Activated CD8-positive, alpha-beta memory T cell treated with anti-CD3 and anti-CD28 coated beads for 36 hours (primary cell): Measurements from ENCODE around the gene MICALL1. TPM values are rescaled to one million over a fixed set of nuclear protein-coding genes. Genes with fewer than 3 reads are reported as not detected.

Source experiments
- CTCF ChIA-PET: fragments of 350-600 bp; sonication (Branson Sonifier 250); formaldehyde crosslinking; loops from one replicate; lab custom pipeline; 2021; ENCODE audit warnings: antibody characterized with exemption; lab: Charles Lee
- POLR2A ChIA-PET: fragments of 350-600 bp; sonication (Branson Sonifier 250); formaldehyde crosslinking; loops from one replicate; lab custom pipeline; 2021; ENCODE audit warnings: antibody characterized with exemption; lab: Charles Lee
- total RNA-seq, 2 experiments: library from RNA; stranded (reverse); gene quantifications; one replicate each; pipeline ENCODE4 v1.2.3, GENCODE V29; 2021

The MICALL1 gene
- total RNA-seq, 2 experiments from 2014 or later, result 17.9 to 20.5 TPM

DNA sequence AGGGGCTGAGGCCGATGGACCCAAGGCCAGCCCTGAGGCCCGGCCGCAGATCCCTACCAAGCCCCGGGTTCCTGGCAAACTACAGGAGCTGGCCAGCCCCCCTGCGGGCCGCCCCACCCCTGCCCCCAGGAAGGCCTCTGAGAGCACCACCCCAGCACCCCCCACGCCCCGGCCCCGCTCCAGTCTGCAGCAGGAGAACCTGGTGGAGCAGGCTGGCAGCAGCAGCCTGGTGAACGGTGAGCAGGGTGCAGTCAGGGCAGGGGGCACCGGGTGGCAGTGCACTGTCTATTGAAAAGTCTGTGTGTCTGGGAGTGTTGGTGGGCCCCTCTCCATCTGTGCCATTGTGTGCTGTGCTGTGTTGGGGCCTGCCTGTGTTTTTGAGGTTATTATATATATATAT, 16.1 kb downstream of the MICALL1 start:
- ChIA-PET POLR2A (no interaction called here), CTCF (no interaction called here)

GRCh38 chr22:37923927-37924326, 17.8 kb downstream of the MICALL1 start:
- ChIA-PET POLR2A (interaction anchor here (0.6 kb wide), 1 partner anchor 83 kb away, joined by 9 read pairs; no protein-coding TSS in a partner anchor), CTCF (interaction anchor here (0.5 kb wide), 1 partner anchor 15 kb away, joined by 3 read pairs; no protein-coding TSS in a partner anchor)

GRCh38 chr22:37924386-37925065, 18.4 kb downstream of the MICALL1 start:
- POLR2A ChIA-PET, result no interaction called here
- CTCF ChIA-PET, result interaction anchor here (0.9 kb wide), 1 partner anchor 8 kb away, joined by 3 read pairs; no protein-coding TSS in a partner anchor

GRCh38 chr22:37925330-37925729, 19.2 kb downstream of the MICALL1 start:
- ChIA-PET POLR2A (no interaction called here), CTCF (interaction anchor here (0.9 kb wide), 1 partner anchor 8 kb away, joined by 3 read pairs; no protein-coding TSS in a partner anchor)

- ChIA-PET CTCF (interaction anchor here (0.8 kb wide), 1 partner anchor 10 kb away, joined by 3 read pairs; no protein-coding TSS in a partner anchor), POLR2A (no interaction called here)
Measured at GRCh38 chr22:37925767-37926166, 19.7 kb downstream of the MICALL1 start.

DNA sequence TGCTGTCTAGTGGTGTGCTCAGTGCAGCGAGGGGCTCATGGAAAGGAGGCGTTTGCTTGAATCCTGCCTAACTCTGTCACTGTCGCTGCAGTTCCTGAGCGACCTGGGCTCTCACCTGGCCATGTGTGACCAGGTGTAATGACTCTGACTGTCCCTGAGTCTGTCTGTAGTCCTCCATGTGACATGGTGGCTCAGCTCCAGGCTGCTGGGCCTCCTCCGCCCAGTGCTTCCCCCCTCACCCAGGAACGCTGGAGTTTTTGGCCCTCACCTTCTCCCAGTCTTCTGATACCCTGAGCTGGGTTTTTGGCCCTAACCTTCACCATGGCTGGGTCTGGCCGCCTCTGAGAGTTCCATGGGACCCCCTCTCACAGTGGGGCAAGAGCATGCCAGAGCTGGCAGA, 20.3 kb downstream of the MICALL1 start:
- CTCF ChIA-PET, result interaction anchor here (0.8 to 0.9 kb wide), 2 partner anchors 11 to 21 kb away, joined by 3 read pairs; partner anchors contain the start of gene MICALL1
- POLR2A ChIA-PET, result no interaction called here

GRCh38 chr22:37926771-37927636, 20.9 kb downstream of the MICALL1 start:
- CTCF ChIA-PET, result interaction anchor here (0.8 to 0.9 kb wide), 2 partner anchors 11 to 21 kb away, joined by 3 read pairs; partner anchors contain the start of gene MICALL1
- POLR2A ChIA-PET, result no interaction called here

GRCh38 chr22:37927637-37927936, 21.5 kb downstream of the MICALL1 start:
- ChIA-PET POLR2A (no interaction called here), CTCF (no interaction called here)

GRCh38 chr22:37929390-37929789, 23.3 kb downstream of the MICALL1 start:
- POLR2A ChIA-PET, result no interaction called here
- CTCF ChIA-PET, result interaction anchor here (1.0 kb wide), 1 partner anchor 110 kb away, joined by 3 read pairs; no protein-coding TSS in a partner anchor

GRCh38 chr22:37930270-37930951, 24.3 kb downstream of the MICALL1 start:
- POLR2A ChIA-PET, result no interaction called here
- CTCF ChIA-PET, result interaction anchor here (0.7 to 1.0 kb wide), 2 partner anchors 111 to 322 kb away, joined by 3 read pairs; partner anchors contain the start of gene GGA1

GRCh38 chr22:37930952-37931440, 24.9 kb downstream of the MICALL1 start:
- POLR2A ChIA-PET, result no interaction called here
- CTCF ChIA-PET, result interaction anchor here (0.7 kb wide), 1 partner anchor 323 kb away, joined by 3 read pairs; the partner anchor contains the start of gene GGA1

- ChIA-PET CTCF (interaction anchor here (0.6 kb wide), 1 partner anchor 20 kb away, joined by 3 read pairs; no protein-coding TSS in a partner anchor), POLR2A (no interaction called here)
Measured at GRCh38 chr22:37931893-37932389, 25.8 kb downstream of the MICALL1 start.

GRCh38 chr22:37932401-37932800, 26.3 kb downstream of the MICALL1 start:
- CTCF ChIA-PET, result interaction anchor here (0.6 to 1.3 kb wide), 4 partner anchors 7 to 380 kb away, joined by 3 to 5 read pairs (median 3); no protein-coding TSS in a partner anchor
- POLR2A ChIA-PET, result no interaction called here

DNA sequence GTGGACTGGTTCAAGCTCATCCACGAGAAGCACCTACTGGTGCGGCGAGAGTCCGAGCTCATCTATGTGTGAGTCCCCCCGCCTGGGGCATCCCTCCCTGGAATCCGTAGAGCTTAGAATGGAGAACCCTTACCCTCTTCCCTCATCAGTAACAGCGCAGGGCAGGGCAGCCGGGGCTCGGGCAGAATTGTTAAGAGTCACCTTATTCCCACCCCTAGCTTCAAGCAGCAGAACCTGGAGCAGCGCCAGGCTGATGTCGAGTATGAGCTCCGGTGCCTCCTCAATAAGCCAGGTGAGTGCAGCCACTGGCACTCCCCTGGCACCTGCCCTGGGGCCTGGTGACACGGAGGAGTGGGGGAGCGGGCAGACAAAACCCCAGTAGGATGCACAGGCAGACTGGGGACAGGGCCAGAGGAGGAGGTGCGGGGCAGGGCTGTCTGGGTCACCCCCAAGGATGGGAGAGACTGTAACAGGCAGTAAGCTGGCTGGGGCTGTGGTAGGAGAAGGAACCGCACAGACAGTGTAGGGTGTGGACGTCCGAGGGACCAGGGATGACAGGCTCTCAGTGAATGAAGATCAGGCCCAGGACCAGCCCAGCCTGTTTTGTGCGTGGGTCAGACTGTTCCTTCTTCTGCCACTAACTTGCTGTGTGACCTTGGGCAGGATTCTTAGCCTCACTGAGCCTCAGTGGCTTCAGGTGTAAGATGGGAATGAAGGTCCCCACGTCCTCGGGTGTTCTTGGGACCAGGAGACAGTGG, 26.9 kb downstream of the MICALL1 start:
- CTCF ChIA-PET, result interaction anchor here (0.6 to 1.5 kb wide), 5 partner anchors 8 to 379 kb away, joined by 3 to 5 read pairs (median 3); no protein-coding TSS in a partner anchor
- POLR2A ChIA-PET, result no interaction called here

DNA sequence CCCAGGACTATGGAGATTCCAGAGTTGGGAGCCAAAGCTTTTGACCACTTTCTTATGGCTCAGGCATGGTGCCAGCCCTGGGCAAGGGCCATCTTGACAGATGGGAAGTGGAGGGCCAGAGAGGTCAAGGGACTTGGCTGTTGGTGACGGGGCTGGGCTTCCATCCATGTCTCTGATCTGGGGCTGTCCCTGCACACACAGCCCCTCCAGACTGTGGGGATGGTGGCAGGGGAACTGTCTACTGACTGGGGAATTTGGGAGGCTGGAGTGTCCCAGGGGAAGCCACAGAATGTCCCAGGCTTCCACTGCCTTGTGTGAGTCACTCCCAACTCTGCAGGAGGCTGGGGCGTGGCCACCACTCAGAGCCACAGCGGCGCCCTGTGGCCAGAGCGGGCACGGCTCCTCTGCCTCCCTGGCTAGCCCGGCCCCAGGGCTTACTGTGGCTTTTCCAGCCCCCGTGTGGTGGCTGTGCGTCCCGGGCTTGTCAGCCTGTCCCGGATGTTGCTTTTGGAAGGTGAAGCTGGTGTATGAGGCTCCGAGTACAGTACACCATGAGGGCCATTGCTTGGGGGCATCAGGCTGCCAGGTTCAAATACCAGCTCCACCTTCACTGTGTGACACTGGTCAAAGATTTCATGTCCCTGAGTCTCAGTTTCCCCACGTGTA, 27.7 kb downstream of the MICALL1 start:
- ChIA-PET CTCF (interaction anchor here (0.7 to 1.5 kb wide), 8 partner anchors 9 to 117 kb away, joined by 3 to 8 read pairs (median 3); partner anchors contain the start of gene MICALL1), POLR2A (no interaction called here)

DNA sequence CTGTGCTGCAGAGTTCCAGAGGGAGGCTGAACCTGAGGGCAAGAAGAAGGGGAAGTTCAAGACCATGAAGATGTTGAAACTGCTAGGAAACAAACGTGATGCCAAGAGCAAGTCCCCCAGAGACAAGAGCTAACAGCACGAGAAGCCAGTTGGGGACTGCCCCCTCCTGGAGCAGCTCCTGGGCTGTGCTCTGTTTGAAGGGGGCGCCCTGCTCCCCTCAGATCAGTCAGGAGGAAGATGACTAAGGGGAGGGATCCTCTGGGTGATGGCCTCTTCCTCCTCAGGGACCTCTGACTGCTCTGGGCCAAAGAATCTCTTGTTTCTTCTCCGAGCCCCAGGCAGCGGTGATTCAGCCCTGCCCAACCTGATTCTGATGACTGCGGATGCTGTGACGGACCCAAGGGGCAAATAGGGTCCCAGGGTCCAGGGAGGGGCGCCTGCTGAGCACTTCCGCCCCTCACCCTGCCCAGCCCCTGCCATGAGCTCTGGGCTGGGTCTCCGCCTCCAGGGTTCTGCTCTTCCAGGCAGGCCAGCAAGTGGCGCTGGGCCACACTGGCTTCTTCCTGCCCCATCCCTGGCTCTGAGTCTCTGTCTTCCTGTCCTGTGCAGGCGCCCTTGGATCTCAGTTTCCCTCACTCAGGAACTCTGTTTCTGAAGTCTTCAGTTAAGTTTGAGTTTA, 34.7 kb downstream of the MICALL1 start:
- CTCF ChIA-PET, result no interaction called here
- POLR2A ChIA-PET, result no interaction called here

DNA sequence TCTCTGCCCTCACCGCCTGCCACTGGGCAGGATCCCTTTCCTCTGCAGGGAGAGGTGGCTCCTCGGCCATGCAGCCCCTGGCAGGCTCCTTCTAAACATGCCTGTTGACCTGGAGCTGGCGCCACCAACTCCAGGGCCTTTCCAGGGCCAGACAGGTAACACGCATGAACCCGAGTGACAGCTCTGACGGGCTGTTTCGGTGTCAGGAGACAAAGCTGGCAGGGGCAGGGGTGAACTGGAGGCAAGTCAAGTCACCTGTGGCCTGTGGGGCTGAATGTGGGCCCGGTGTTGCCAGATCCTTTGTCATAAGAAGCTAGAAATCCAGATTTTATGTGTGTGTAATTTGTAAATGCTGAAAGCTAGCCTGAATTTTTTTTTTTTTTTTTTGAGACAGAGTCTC, 36.0 kb downstream of the MICALL1 start:
- ChIA-PET CTCF (no interaction called here), POLR2A (no interaction called here)
